MM.1S (cell line): ENCODE data around the gene DPYSL5.

Source experiments
- DNase-seq: peaks from one replicate; pipeline ENCODE4 v3.0.0-alpha.2; 2015
- H2AFZ ChIP-seq: fragments of 300-600 bp; sonication (generic); 2 replicates; pipeline ENCODE4 v1.6.0; 2016; ENCODE audit warnings: antibody characterized with exemption, low read length
- H3F3A ChIP-seq: fragments of 300-600 bp; sonication (generic); 2 replicates; pipeline ENCODE4 v1.6.1; 2016; ENCODE audit warnings: mild to moderate bottlenecking, antibody characterized with exemption, low read length, moderate library complexity, mixed read lengths; ENCODE audit not compliant: insufficient read depth
- H3K27ac ChIP-seq: fragments of 300-600 bp; sonication (generic); 2 replicates; pipeline ENCODE4 v1.5.1; 2016; ENCODE audit warnings: mild to moderate bottlenecking, low read length
- H3K27me3 ChIP-seq: fragments of 300-600 bp; sonication (generic); replicated peaks from 2 replicates; pipeline ENCODE4 v1.6.0; 2016; ENCODE audit warnings: low read length; ENCODE audit not compliant: insufficient read depth
- H3K36me3 ChIP-seq: fragments of 300-600 bp; sonication (generic); replicated peaks from 2 replicates; pipeline ENCODE4 v1.6.1; 2016; ENCODE audit warnings: mild to moderate bottlenecking, low read length, mixed read lengths; ENCODE audit not compliant: insufficient read depth
- H3K4me1 ChIP-seq: fragments of 300-600 bp; sonication (generic); 2 replicates; pipeline ENCODE4 v1.6.1; 2016; ENCODE audit warnings: low read length, mixed read lengths
- H3K4me2 ChIP-seq: fragments of 300-600 bp; sonication (generic); 2 replicates; pipeline ENCODE4 v1.6.0; 2016; ENCODE audit warnings: low read depth, low read length
- H3K4me3 ChIP-seq: fragments of 300-600 bp; sonication (generic); 2 replicates; pipeline ENCODE4 v1.5.1; 2016; ENCODE audit warnings: low read length, mixed read lengths
- H3K79me2 ChIP-seq: fragments of 300-600 bp; sonication (generic); 2 replicates; pipeline ENCODE4 v1.6.1; 2016; ENCODE audit warnings: mixed run types, low read length, mixed read lengths
- H3K9ac ChIP-seq: fragments of 300-600 bp; sonication (generic); 2 replicates; pipeline ENCODE4 v1.6.1; 2016; ENCODE audit warnings: low read length, mixed read lengths
- H3K9me2 ChIP-seq: fragments of 300-600 bp; sonication (generic); replicated peaks from 2 replicates; pipeline ENCODE4 v1.6.1; 2016; ENCODE audit warnings: mild to moderate bottlenecking, low read length, mixed read lengths; ENCODE audit not compliant: insufficient read depth
- H3K9me3 ChIP-seq: fragments of 300-600 bp; sonication (generic); replicated peaks from 2 replicates; pipeline ENCODE4 v1.6.1; 2016; ENCODE audit warnings: mild to moderate bottlenecking, low read length, mixed read lengths; ENCODE audit not compliant: insufficient read depth
- H4K20me1 ChIP-seq: fragments of 300-600 bp; sonication (generic); 2 replicates; pipeline ENCODE4 v1.6.1; 2016; ENCODE audit warnings: mild to moderate bottlenecking, low read length, moderate library complexity, mixed read lengths; ENCODE audit not compliant: insufficient read depth
- EZH2 ChIP-seq: fragments of 300-600 bp; sonication (generic); optimal IDR thresholded peaks from 2 replicates; pipeline ENCODE3; 2017; ENCODE audit warnings: low read depth, mild to moderate bottlenecking, antibody characterized with exemption, low read length, mixed read lengths
- EZH2phosphoT487 ChIP-seq: fragments of 300-600 bp; sonication (generic); IDR thresholded peaks from 2 replicates; pipeline ENCODE4 v1.6.1; 2018; ENCODE audit warnings: antibody characterized with exemption, low read length
- TF ChIP-seq, protein P1 (sequence below): fragments of 300-600 bp; sonication (generic); IDR thresholded peaks from 2 replicates; pipeline ENCODE4 v1.5.1; 2016; ENCODE audit warnings: antibody characterized with exemption, low read length, mixed read lengths

Gene DPYSL5

DNA sequence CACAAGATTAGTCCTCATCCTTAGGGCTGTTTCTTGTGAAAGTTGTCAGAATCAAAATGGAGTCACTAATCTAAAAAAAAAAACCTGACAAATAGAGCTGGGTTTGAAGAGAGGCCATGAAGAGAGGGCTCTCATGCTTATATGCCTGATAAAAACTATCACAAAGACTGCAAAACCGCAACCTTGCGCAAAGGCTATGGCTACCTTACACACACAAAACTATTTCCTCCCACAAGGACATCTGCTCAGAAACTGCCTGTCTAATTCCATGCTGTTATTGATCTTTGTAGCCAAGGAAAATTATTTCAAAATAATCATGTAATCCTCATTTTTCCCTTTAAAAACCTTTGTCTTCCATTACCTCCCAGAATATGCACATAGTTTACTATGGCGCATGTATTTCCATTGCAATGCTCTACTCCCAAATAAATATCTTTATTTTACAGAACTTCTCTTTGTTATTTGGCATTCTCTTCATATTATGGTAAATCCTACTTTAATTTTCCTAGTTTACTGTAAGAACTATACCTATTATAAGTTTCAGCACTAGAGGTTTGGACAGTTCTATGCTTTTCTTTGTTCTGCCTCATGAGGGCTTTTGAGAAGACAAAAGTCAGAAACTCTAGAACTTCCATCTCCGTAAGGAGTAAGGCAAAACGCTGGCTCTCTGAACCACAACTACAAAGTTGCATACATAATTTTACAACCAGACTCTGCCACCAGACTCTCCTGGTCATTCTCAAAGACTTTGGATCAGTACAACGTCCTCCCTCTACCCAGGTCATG is 9.6 kb upstream of the DPYSL5 start:
- Histone ChIP-seq H4K20me1 (no peaks in the 10 kb centered on the region), H2AFZ (no peak overlapping the region), H3K4me3 (no peak overlapping the region), H3F3A (no peaks in the 10 kb centered on the region), H3K27ac (no peak overlapping the region), H3K9me2 (no peaks in the 10 kb centered on the region), H3K4me1 (no peaks in the 10 kb centered on the region), H3K4me2 (no peak overlapping the region), H3K79me2 (no peaks in the 10 kb centered on the region), H3K27me3 (peaks cover 61% of the 10 kb centered on the region), H3K9me3 (no peaks in the 10 kb centered on the region), H3K9ac (no peak overlapping the region), H3K36me3 (no peaks in the 10 kb centered on the region)
- DNase-seq = peak; percentile 25
- TF ChIP-seq EZH2 (no peak), EZH2phosphoT487 (no peak)

DNA sequence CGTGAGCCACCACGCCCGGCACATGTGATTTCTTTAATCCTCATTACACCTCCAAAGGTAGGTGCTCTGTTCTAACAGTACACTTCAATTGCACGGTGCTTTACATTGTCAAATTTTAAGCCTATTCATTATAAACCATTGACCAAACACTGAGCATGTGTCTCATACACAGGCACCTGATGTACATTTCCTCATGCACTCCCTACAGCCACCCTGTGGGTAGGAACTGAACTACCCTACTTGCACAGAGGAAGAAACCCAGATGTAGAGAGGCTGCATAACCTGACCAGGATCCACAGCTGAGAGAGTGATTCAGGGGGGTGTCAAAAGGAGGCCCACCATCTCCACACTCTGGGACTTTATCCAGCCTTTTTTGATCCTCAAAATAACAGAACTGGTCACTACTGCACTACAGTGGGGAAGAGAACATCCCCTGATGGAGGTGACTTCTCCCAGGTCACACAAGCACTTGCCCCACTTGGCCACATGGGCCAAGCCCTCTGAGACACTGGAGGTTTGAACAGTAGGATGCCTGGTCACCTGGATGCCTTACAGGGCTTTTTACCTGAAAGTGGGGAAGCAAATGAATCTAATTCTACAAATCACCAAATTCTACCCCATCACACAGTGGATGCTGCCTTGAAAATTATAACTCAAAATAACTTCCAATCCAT is 6.9 kb upstream of the DPYSL5 start:
- H3K4me3 ChIP-seq = no peak overlapping the region
- H3K4me2 ChIP-seq = no peak overlapping the region
- no peaks in the 10 kb centered on the region for H3K4me1 ChIP-seq
- no peaks in the 10 kb centered on the region for H4K20me1 ChIP-seq
- no peaks in the 10 kb centered on the region for H3K79me2 ChIP-seq
- H3F3A ChIP-seq = no peaks in the 10 kb centered on the region
- TF ChIP-seq, protein P1, sequence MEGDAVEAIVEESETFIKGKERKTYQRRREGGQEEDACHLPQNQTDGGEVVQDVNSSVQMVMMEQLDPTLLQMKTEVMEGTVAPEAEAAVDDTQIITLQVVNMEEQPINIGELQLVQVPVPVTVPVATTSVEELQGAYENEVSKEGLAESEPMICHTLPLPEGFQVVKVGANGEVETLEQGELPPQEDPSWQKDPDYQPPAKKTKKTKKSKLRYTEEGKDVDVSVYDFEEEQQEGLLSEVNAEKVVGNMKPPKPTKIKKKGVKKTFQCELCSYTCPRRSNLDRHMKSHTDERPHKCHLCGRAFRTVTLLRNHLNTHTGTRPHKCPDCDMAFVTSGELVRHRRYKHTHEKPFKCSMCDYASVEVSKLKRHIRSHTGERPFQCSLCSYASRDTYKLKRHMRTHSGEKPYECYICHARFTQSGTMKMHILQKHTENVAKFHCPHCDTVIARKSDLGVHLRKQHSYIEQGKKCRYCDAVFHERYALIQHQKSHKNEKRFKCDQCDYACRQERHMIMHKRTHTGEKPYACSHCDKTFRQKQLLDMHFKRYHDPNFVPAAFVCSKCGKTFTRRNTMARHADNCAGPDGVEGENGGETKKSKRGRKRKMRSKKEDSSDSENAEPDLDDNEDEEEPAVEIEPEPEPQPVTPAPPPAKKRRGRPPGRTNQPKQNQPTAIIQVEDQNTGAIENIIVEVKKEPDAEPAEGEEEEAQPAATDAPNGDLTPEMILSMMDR = no peak
- TF ChIP-seq EZH2phosphoT487 (no peak), EZH2 (no peak)
- no peak overlapping the region for H2AFZ ChIP-seq
- H3K9me3 ChIP-seq = no peaks in the 10 kb centered on the region
- H3K27me3 ChIP-seq = peaks cover 71% of the 10 kb centered on the region
- H3K27ac ChIP-seq = no peak overlapping the region
- H3K9me2 ChIP-seq = no peaks in the 10 kb centered on the region
- no peak for DNase-seq
- no peaks in the 10 kb centered on the region for H3K36me3 ChIP-seq
- no peak overlapping the region for H3K9ac ChIP-seq

- TF ChIP-seq EZH2phosphoT487 = no peak
- TF ChIP-seq EZH2 = no peak
- TF ChIP-seq, protein P1 = no peak
- Histone ChIP-seq H3K36me3 (no peaks in the 10 kb centered on the region), H4K20me1 (no peaks in the 10 kb centered on the region), H3K9me3 (no peaks in the 10 kb centered on the region), H3K4me2 (no peak overlapping the region), H3K79me2 (no peaks in the 10 kb centered on the region), H2AFZ (no peak overlapping the region), H3K27ac (no peak overlapping the region), H3K4me3 (no peak overlapping the region), H3F3A (no peaks in the 10 kb centered on the region), H3K27me3 (peaks cover 79% of the 10 kb centered on the region), H3K9me2 (no peaks in the 10 kb centered on the region), H3K4me1 (no peaks in the 10 kb centered on the region), H3K9ac (no peak overlapping the region)
- DNase-seq = no peak
Measured at GRCh38 chr2:26843041-26843440, 4.9 kb upstream of the DPYSL5 start.

DNA sequence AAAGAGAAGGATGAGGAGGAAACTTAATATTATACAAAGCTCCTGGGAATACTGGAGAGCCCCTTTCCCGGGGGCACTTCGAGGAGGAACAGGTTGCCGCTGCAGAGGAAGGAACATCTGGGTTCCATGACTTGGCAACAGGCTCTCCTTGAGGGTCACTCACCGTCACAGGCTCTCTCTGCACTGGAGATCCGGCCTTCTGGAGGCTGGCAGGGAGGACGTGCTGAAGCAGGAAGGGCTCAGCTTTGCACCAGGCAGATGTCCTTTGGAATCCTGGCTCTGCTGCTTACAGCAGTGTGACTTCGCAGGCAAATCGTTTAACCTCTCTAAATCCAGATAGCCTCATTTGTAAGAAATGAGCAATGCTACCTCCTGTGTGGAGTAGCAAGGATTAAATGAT is 2.9 kb upstream of the DPYSL5 start:
- H3K79me2 ChIP-seq = no peaks in the 10 kb centered on the region
- no peak overlapping the region for H3K27ac ChIP-seq
- no peak overlapping the region for H3K4me2 ChIP-seq
- no peak overlapping the region for H3K4me3 ChIP-seq
- no peaks in the 10 kb centered on the region for H3K9me2 ChIP-seq
- TF ChIP-seq, protein P1 = no peak
- no peak for TF ChIP-seq EZH2
- TF ChIP-seq EZH2phosphoT487 = no peak
- H2AFZ ChIP-seq = no peak overlapping the region
- H3K27me3 ChIP-seq = peaks cover 79% of the 10 kb centered on the region
- no peaks in the 10 kb centered on the region for H3K4me1 ChIP-seq
- H3K9me3 ChIP-seq = no peaks in the 10 kb centered on the region
- H3K9ac ChIP-seq = no peak overlapping the region
- no peak for DNase-seq
- no peaks in the 10 kb centered on the region for H4K20me1 ChIP-seq
- no peaks in the 10 kb centered on the region for H3F3A ChIP-seq
- no peaks in the 10 kb centered on the region for H3K36me3 ChIP-seq
